ENCODE data around the gene MDH1.
A peak's percentile ranks its signal among the peaks of the same experiment; 100 is the strongest.
"Not testable (repeated sequence)": the region's sequence is repeated elsewhere in the genome, so short reads cannot be mapped to it uniquely, and the experiment has no call there.

Gene MDH1

DNA sequence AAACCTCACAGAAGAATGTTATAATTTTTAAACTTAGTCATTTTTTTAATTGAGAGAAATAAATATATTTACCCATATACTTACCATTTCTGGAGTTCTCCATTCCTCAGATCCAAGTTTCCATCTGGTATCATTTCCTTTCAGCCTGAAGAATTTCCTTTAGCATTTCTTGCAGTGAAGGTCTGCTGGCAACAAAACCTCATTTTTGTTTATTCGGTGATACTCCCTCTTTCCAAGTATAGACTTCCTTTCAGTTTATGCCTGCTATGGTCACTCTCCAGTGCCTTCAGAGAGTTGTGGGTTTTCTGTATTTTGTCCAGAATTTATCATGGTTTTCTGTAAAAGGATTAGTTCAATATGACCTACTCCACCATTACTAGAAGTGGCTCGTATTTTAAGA is 17.5 kb upstream of the MDH1 start:
- Histone ChIP-seq H3K9ac (ENCODE audit: low read depth, low read length) (no peak overlapping the region), H3K36me3 (ENCODE audit: insufficient read depth, low read length) (no peaks in the 10 kb centered on the region), H3K4me1 (ENCODE audit: control insufficient read depth, insufficient read depth, low read length) (no peaks in the 10 kb centered on the region), H3K9me3 (replicated peaks; ENCODE audit: low read length) (no peaks in the 10 kb centered on the region), H3K4me2 (ENCODE audit: low read length) (no peak overlapping the region), H3K4me3 (ENCODE audit: low read length) (no peak overlapping the region), H3K27me3 (ENCODE audit: control insufficient read depth, insufficient read depth, low read length) (no peaks in the 10 kb centered on the region)

DNA sequence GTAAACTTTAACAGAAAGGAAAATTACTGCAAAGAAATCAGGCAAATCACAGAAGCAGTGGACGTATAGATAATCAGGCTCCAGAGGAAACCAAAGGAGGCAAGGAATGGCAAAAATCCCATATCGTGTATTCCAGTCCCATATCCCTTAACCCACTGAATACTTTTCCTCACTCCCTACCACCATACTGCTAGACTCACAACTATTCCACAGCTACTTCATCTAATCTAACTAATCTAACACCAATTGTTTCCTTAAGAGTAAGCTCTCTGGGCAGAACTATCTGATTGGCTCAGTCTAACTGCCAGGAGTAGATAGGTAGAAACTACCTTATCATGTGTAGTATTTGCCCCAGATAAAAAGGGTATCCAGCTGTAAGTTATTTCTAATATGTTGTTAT is 16.8 kb upstream of the MDH1 start:
- H3K9ac ChIP-seq (ENCODE audit: low read depth, low read length) = no peak overlapping the region
- no peak overlapping the region for H3K4me2 ChIP-seq (ENCODE audit: low read length)
- no peaks in the 10 kb centered on the region for H3K27me3 ChIP-seq (ENCODE audit: control insufficient read depth, insufficient read depth, low read length)
- no peaks in the 10 kb centered on the region for H3K9me3 ChIP-seq (replicated peaks; ENCODE audit: low read length)
- no peaks in the 10 kb centered on the region for H3K4me1 ChIP-seq (ENCODE audit: control insufficient read depth, insufficient read depth, low read length)
- H3K4me3 ChIP-seq (ENCODE audit: low read length) = no peak overlapping the region
- H3K36me3 ChIP-seq (ENCODE audit: insufficient read depth, low read length) = no peaks in the 10 kb centered on the region

DNA sequence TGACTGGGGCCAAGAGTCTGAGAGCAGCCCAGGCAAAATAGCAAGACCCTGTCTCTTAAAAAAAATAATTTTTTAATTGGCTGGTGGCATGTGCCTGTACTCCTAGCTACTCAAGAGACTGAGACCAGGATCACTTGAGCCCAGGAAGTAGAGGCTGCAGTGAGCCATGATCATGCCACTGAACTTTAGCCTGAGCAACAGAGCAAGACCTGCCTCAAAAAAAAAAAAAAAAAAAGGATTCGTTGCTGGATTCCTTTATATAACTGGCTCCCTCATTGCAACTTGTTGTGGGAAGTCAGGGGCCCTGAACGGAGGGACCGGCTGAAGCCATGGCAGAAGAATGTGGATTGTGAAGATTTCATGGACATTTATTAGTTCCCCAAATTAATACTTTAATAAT is 15.7 kb upstream of the MDH1 start:
- H3K9ac ChIP-seq (ENCODE audit: low read depth, low read length); H3K4me2 ChIP-seq (ENCODE audit: low read length); H3K36me3 ChIP-seq (ENCODE audit: insufficient read depth, low read length); H3K9me3 ChIP-seq (replicated peaks; ENCODE audit: low read length); H3K27me3 ChIP-seq (ENCODE audit: control insufficient read depth, insufficient read depth, low read length); H3K4me1 ChIP-seq (ENCODE audit: control insufficient read depth, insufficient read depth, low read length); H3K4me3 ChIP-seq (ENCODE audit: low read length): not testable (repeated sequence)

DNA sequence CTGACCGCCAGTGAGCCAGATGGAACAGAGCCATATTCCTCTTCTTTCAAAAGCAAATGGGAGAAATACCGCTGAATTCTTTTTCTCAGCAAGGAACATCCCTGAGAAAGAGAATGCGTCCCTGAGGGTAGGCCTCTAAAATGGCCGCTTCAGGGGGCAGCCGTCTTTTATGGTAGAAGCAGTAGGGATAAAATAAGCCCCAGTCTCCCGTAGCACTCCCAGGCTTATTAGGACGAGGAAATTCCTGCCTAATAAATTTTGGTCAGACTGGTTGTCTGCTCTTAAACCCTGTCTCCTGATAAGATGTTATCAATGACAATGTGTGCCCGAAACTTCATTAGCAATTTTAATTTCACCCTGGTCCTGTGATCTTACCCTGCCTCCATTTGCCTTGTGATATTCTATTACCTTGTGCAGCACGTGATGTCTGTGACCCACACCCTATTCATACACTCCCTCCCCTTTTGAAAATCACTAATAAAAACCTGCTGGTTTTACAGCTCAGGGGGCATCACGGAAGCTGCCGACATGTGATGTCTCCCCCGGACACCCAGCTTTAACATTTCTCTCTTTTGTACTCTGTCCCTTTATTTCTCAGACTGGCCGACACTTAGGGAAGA is 14.9 kb upstream of the MDH1 start:
- H3K27me3 ChIP-seq (ENCODE audit: control insufficient read depth, insufficient read depth, low read length); H3K4me1 ChIP-seq (ENCODE audit: control insufficient read depth, insufficient read depth, low read length); H3K36me3 ChIP-seq (ENCODE audit: insufficient read depth, low read length); H3K9ac ChIP-seq (ENCODE audit: low read depth, low read length); H3K4me3 ChIP-seq (ENCODE audit: low read length); H3K9me3 ChIP-seq (replicated peaks; ENCODE audit: low read length); H3K4me2 ChIP-seq (ENCODE audit: low read length): not testable (repeated sequence)

DNA sequence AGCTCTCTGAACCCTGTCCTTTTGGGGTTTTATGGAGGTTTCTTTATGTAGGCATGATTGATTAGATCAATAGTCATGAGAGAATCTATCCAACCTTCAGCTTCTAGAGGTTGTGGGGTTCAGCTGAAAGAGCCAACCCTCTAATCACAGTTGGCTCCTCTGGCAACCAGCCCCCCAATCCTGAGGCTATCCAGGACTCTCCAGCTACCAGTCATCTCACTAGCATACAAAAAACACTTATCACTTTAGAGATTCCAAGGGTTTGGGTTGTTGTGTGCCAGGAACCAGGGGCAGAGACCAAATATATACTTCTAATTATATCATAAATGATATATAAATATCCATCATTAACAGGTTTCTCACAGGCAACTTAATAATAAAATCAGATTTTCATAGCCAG is 12.2 kb upstream of the MDH1 start:
- H3K36me3 ChIP-seq (ENCODE audit: insufficient read depth, low read length) = no peaks in the 10 kb centered on the region
- no peak overlapping the region for H3K4me2 ChIP-seq (ENCODE audit: low read length)
- H3K9me3 ChIP-seq (replicated peaks; ENCODE audit: low read length) = no peaks in the 10 kb centered on the region
- no peaks in the 10 kb centered on the region for H3K4me1 ChIP-seq (ENCODE audit: control insufficient read depth, insufficient read depth, low read length)
- H3K4me3 ChIP-seq (ENCODE audit: low read length) = no peak overlapping the region
- no peaks in the 10 kb centered on the region for H3K27me3 ChIP-seq (ENCODE audit: control insufficient read depth, insufficient read depth, low read length)
- no peak overlapping the region for H3K9ac ChIP-seq (ENCODE audit: low read depth, low read length)

DNA sequence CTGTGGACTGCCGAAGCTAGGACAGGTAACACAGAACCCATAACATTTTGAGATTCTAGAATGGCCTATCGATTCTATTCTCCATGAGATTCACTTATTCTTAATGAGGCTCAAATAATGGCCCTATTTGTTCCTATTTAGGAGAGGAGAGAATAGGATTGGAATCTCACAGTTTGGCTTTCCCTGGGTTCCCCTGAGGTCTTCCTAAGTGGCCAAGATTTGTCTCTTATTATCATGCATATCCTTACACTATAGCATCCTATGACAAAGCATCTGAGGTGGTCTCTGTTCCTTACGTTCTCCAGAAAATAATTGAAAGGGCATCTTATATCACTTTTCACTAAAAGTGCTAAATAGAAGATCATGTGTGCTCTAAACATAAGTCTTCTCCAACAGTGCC is 10.0 kb upstream of the MDH1 start:
- Histone ChIP-seq H3K36me3 (ENCODE audit: insufficient read depth, low read length) (no peaks in the 10 kb centered on the region), H3K9me3 (replicated peaks; ENCODE audit: low read length) (no peaks in the 10 kb centered on the region), H3K4me1 (ENCODE audit: control insufficient read depth, insufficient read depth, low read length) (no peaks in the 10 kb centered on the region)

DNA sequence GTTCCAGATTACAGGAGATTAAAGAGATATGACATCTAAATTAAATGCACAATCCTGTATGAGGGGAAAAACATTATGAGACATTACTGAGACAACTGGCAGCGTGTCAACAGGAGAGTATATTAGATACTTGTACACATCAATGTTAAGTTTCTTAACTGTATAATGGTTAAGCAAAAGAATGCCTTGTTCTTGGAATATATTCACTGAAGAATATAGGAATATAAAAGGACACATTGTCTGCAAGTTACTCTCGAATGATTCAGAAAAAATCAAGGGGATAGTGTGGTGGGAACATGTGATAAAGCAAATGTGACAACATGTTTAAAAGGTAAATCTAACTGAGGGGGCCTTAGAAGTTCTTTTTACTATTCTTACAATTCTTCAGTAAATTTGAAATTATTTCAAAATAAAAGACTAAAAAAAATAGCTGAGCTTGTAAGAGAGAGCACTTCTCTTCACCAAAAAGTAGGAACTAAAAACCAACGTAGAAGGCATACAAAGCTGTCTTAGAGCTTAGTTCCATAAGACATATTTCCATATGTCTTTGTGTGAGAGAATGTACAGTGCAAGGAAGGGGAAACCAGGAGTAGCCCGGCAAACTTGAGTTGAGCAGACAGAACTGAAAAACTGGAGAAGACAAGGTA is 8.0 kb upstream of the MDH1 start:
- Histone ChIP-seq H3K9ac (ENCODE audit: low read depth, low read length) (no peak overlapping the region), H3K4me3 (ENCODE audit: low read length) (no peak overlapping the region), H3K36me3 (ENCODE audit: insufficient read depth, low read length) (no peaks in the 10 kb centered on the region), H3K27me3 (ENCODE audit: control insufficient read depth, insufficient read depth, low read length) (no peaks in the 10 kb centered on the region), H3K4me2 (ENCODE audit: low read length) (peak overlapping the region; percentile 42), H3K9me3 (replicated peaks; ENCODE audit: low read length) (no peaks in the 10 kb centered on the region), H3K4me1 (ENCODE audit: control insufficient read depth, insufficient read depth, low read length) (no peaks in the 10 kb centered on the region)

More for the DNA sequence above, 10.0 kb upstream of the MDH1 start:
- Histone ChIP-seq H3K4me2 (ENCODE audit: low read length) (no peak overlapping the region), H3K4me3 (ENCODE audit: low read length) (no peak overlapping the region), H3K27me3 (ENCODE audit: control insufficient read depth, insufficient read depth, low read length) (no peaks in the 10 kb centered on the region), H3K9ac (ENCODE audit: low read depth, low read length) (no peak overlapping the region)

DNA sequence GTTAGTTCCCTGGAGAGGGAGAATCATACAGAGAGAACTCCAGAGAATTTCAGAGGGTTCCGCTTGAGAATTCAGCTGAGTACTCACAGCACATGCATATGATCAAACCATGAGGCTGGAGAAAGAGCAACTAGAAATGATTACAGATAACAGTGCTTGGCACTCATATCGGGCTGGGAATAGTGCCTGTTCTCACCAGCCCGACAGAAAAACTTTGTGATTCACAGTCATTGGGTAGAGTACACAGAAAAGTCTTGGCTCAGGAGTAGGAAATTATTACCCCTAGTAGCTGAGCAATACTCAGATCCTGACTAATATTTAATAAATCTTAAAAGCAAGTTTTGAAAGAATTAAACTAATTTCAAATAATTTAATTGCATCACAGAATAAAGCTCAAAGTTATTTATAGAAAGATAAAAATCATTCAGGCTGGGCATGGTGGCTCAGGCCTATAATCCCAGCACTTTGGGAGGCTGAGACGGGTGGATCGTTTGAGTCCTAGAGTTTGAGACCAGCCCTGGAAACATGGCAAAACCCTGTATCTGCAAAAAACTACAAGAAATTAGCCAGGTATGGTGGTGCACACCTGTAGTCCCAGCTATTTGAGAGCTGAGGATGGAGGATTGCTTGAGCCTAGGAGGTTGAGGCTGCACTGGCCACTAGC is 7.3 kb upstream of the MDH1 start:
- no peaks in the 10 kb centered on the region for H3K9me3 ChIP-seq (replicated peaks; ENCODE audit: low read length)
- no peaks in the 10 kb centered on the region for H3K27me3 ChIP-seq (ENCODE audit: control insufficient read depth, insufficient read depth, low read length)
- no peaks in the 10 kb centered on the region for H3K36me3 ChIP-seq (ENCODE audit: insufficient read depth, low read length)
- H3K9ac ChIP-seq (ENCODE audit: low read depth, low read length) = no peak overlapping the region
- H3K4me1 ChIP-seq (ENCODE audit: control insufficient read depth, insufficient read depth, low read length) = no peaks in the 10 kb centered on the region
- H3K4me2 ChIP-seq (ENCODE audit: low read length) = peak overlapping the region; percentile 42
- H3K4me3 ChIP-seq (ENCODE audit: low read length) = no peak overlapping the region

DNA sequence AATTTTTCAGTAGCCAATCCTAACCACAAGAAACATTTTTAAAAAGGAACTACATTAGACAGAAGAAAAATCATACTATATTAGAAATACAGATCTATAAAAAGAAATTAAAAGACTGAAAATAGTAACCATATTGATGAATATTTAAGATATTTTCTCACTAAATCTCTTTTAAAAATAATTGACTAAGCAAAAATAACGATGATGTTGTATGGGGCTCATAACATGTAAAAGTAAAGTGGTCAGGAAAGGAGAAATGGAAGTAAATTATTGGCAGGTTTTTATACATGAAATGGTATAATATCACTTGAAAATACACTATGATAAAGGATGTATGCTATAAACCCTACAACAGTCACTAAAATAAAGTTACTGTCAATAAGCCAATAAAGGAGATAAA is 5.9 kb upstream of the MDH1 start:
- H3K4me3 ChIP-seq (ENCODE audit: low read length) = no peak overlapping the region
- peaks cover 6% of the 10 kb centered on the region for H3K4me1 ChIP-seq (ENCODE audit: control insufficient read depth, insufficient read depth, low read length)

DNA sequence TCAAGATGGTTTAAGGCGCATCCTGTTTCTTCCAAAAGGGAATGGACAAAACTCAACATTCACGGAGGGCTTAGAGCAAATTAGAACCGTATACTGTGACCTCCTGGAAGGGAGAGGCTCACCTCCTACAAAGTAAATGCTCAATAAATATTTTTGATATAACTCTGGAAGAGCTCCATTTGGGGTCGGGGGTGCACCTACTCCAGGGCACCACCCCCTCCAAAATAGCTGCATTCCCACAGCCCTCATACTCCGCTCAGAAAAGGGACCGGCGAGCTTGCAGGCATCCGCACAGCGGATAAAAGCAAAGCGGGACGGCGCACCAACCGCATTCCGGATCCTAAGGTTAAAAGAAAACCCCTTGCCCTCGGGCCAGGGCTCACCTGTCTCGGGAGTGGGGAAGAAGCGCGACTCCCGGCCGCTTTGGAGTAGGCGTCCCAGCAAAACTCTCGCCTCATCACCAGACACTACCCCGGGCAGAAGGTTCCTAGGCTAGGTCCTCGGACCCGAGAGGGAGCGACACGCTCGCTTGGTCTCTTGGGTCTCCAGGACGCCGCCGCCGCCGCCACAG is 864 bp upstream of the MDH1 start:
- Histone ChIP-seq H3K4me3 (ENCODE audit: low read length) (peak overlapping the region; percentile 87), H3K4me1 (ENCODE audit: control insufficient read depth, insufficient read depth, low read length) (peaks cover 18% of the 10 kb centered on the region), H3K9me3 (replicated peaks; ENCODE audit: low read length) (no peaks in the 10 kb centered on the region), H3K36me3 (ENCODE audit: insufficient read depth, low read length) (no peaks in the 10 kb centered on the region), H3K4me2 (ENCODE audit: low read length) (peak overlapping the region; percentile 90), H3K9ac (ENCODE audit: low read depth, low read length) (peak overlapping the region; percentile 84), H3K27me3 (ENCODE audit: control insufficient read depth, insufficient read depth, low read length) (no peaks in the 10 kb centered on the region)

More for the DNA sequence above, 5.9 kb upstream of the MDH1 start:
- Histone ChIP-seq H3K9me3 (replicated peaks; ENCODE audit: low read length) (no peaks in the 10 kb centered on the region), H3K36me3 (ENCODE audit: insufficient read depth, low read length) (no peaks in the 10 kb centered on the region), H3K9ac (ENCODE audit: low read depth, low read length) (no peak overlapping the region), H3K4me2 (ENCODE audit: low read length) (no peak overlapping the region), H3K27me3 (ENCODE audit: control insufficient read depth, insufficient read depth, low read length) (no peaks in the 10 kb centered on the region)

DNA sequence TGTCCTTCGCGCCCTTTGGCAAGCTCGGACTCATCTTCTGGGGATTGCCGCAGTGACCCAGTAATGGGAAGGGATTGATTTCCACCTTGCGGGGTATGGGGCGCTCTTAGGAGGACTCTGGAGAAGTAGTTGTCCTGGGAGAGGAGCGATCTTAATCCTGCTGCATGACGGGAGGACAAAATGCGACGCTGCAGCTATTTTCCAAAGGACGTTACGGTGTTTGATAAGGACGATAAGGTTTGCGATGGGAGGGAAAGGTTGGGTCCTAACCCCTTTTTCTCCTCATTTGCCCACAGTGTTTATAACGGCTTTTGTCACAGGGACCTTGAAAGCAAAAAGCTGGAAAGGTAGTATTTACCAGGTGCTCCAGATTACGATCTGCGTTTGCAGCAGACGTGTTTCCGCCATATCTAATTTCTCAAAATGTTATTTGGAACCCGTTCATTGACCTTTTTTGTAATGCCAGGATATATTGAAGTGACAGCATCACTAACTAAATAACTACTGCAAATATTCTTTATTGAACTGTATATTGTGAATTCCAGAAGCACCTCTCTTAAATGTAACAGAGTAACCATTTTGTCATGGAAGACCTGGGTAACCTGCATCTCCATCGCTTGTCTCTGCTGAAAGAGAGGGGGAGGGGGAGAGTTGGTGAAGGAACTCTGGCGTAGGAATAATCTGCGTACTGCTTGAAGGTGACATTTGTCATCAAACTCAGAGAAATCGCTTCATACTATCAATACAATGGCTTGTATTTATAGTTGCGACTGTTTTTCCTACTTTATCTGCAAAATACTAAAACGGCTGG is 590 bp downstream of the MDH1 start:
- Histone ChIP-seq H3K4me1 (ENCODE audit: control insufficient read depth, insufficient read depth, low read length) (peaks cover 18% of the 10 kb centered on the region), H3K9me3 (replicated peaks; ENCODE audit: low read length) (no peaks in the 10 kb centered on the region), H3K4me2 (ENCODE audit: low read length) (peak overlapping the region; percentile 87), H3K36me3 (ENCODE audit: insufficient read depth, low read length) (peaks cover 6% of the 10 kb centered on the region), H3K27me3 (ENCODE audit: control insufficient read depth, insufficient read depth, low read length) (no peaks in the 10 kb centered on the region), H3K4me3 (ENCODE audit: low read length) (peak overlapping the region; percentile 87), H3K9ac (ENCODE audit: low read depth, low read length) (peak overlapping the region; percentile 84)
